Measurements from ENCODE around the gene NPAS2.

Gene NPAS2

GRCh38 chr2:100940240-100940639, 120.3 kb downstream of the NPAS2 start:
- no peak for DNase-seq (ENCODE audit: low read depth in 2 of 3, low spot score in 1 of 3)

- DNase-seq (ENCODE audit: low read depth in 2 of 3, low spot score in 1 of 3) = no peak
These were observed 121.1 kb downstream of the NPAS2 start for GRCh38 chr2:100940766-100941645.

- DNase-seq (ENCODE audit: low read depth in 2 of 3, low spot score in 1 of 3) = no peak
These were observed 121.8 kb downstream of the NPAS2 start for GRCh38 chr2:100941646-100942240.

GRCh38 chr2:100944617-100945432, 124.9 kb downstream of the NPAS2 start:
- DNase-seq (ENCODE audit: low read depth in 2 of 3, low spot score in 1 of 3) = no peak

GRCh38 chr2:100945433-100945740, 125.4 kb downstream of the NPAS2 start:
- DNase-seq (ENCODE audit: low read depth in 2 of 3, low spot score in 1 of 3) = no peak

- no peak for DNase-seq (ENCODE audit: low read depth in 2 of 3, low spot score in 1 of 3)
These were observed 126.1 kb downstream of the NPAS2 start for GRCh38 chr2:100945930-100946607.

- DNase-seq (ENCODE audit: low read depth in 2 of 3, low spot score in 1 of 3) = no peak
These were observed 129.2 kb downstream of the NPAS2 start for GRCh38 chr2:100948942-100949811.

GRCh38 chr2:100952512-100952911, 132.6 kb downstream of the NPAS2 start:
- DNase-seq (ENCODE audit: low read depth in 2 of 3, low spot score in 1 of 3) = no peak

GRCh38 chr2:100953406-100954043, 133.6 kb downstream of the NPAS2 start:
- DNase-seq (ENCODE audit: low read depth in 2 of 3, low spot score in 1 of 3) = no peak

- DNase-seq (ENCODE audit: low read depth in 2 of 3, low spot score in 1 of 3) = no peak
These were observed 134.1 kb downstream of the NPAS2 start for GRCh38 chr2:100954044-100954420.

- DNase-seq (ENCODE audit: low read depth in 2 of 3, low spot score in 1 of 3) = no peak
These were observed 135.3 kb downstream of the NPAS2 start for GRCh38 chr2:100955226-100955625.

GRCh38 chr2:100956081-100956480, 136.1 kb downstream of the NPAS2 start:
- DNase-seq (ENCODE audit: low read depth in 2 of 3, low spot score in 1 of 3) = no peak

GRCh38 chr2:100957996-100958653, 138.2 kb downstream of the NPAS2 start:
- DNase-seq (ENCODE audit: low read depth in 2 of 3, low spot score in 1 of 3) = no peak

- DNase-seq (ENCODE audit: low read depth in 2 of 3, low spot score in 1 of 3) = no peak
These were observed 139.4 kb downstream of the NPAS2 start for GRCh38 chr2:100959225-100959880.

GRCh38 chr2:100960688-100961087, 140.7 kb downstream of the NPAS2 start:
- no peak for DNase-seq (ENCODE audit: low read depth in 2 of 3, low spot score in 1 of 3)

- DNase-seq (ENCODE audit: low read depth in 2 of 3, low spot score in 1 of 3) = no peak
These were observed 142.6 kb downstream of the NPAS2 start for GRCh38 chr2:100962366-100963025.

GRCh38 chr2:100963026-100963375, 143.1 kb downstream of the NPAS2 start:
- DNase-seq (ENCODE audit: low read depth in 2 of 3, low spot score in 1 of 3) = no peak

- no peak for DNase-seq (ENCODE audit: low read depth in 2 of 3, low spot score in 1 of 3)
These were observed 144.3 kb downstream of the NPAS2 start for GRCh38 chr2:100964222-100964621.
